H1 (cell line): ENCODE measurements around the gene TMEM255B.

Source experiments
- CEBPB ChIP-seq: IDR thresholded peaks from 2 replicates; pipeline ENCODE4 v1.6.1; 2012; ENCODE audit warnings: low read depth, low read length
- CREB1 ChIP-seq: IDR thresholded peaks from 2 replicates; pipeline ENCODE4 v1.6.1; 2012; ENCODE audit warnings: inconsistent platforms
- EZH2 ChIP-seq: fragments of 200-600 bp; sonication (generic); IDR thresholded peaks from 2 replicates; pipeline ENCODE4 v1.7.1; 2012; ENCODE audit warnings: low read depth, mild to moderate bottlenecking, moderate library complexity, low read length, inconsistent platforms; ENCODE audit not compliant: severe bottlenecking
- GABPA ChIP-seq: IDR thresholded peaks from 2 replicates; pipeline ENCODE4 v1.6.1; 2011; ENCODE audit warnings: mild to moderate bottlenecking, low read length, moderate library complexity, borderline replicate concordance; ENCODE audit not compliant: insufficient read depth
- JUN ChIP-seq: IDR thresholded peaks from 2 replicates; pipeline ENCODE4 v1.6.1; 2011; ENCODE audit warnings: low read depth, mild to moderate bottlenecking, improper control_type of control experiment, low read length
- POLR2A ChIP-seq, 2 experiments: IDR thresholded peaks; 1 replicate in 1 of 2; 2 replicates in 1 of 2; pipeline ENCODE4 v1.6.1; 2011; ENCODE audit warnings: low read depth in 2 of 2, low read length in 2 of 2, mild to moderate bottlenecking in 2 of 2; ENCODE audit errors: control extremely low read depth in 1 of 2
- RXRA ChIP-seq: IDR thresholded peaks from 2 replicates; pipeline ENCODE4 v1.6.1; 2011; ENCODE audit warnings: low read depth, mild to moderate bottlenecking, low read length, moderate library complexity; ENCODE audit not compliant: insufficient read depth
- YY1 ChIP-seq: IDR thresholded peaks from 2 replicates; pipeline ENCODE4 v1.6.1; 2011; ENCODE audit warnings: low read depth, mild to moderate bottlenecking, low read length
- TF ChIP-seq, protein P1 (sequence below), 3 experiments: IDR thresholded peaks; 1 replicate in 2 of 3; 2 replicates in 1 of 3; pipeline versions ENCODE4 v1.5.1 to v1.6.1; 2011; ENCODE audit warnings: low read length in 3 of 3, mild to moderate bottlenecking in 3 of 3, inconsistent platforms in 2 of 3, low read depth in 1 of 3, moderate library complexity in 1 of 3; ENCODE audit not compliant: insufficient read depth in 1 of 3; ENCODE audit errors: control extremely low read depth in 1 of 3
- TF ChIP-seq, protein P2 (sequence below): IDR thresholded peaks from 2 replicates; pipeline ENCODE4 v1.6.1; 2012; ENCODE audit warnings: low read length, inconsistent platforms

DNA sequence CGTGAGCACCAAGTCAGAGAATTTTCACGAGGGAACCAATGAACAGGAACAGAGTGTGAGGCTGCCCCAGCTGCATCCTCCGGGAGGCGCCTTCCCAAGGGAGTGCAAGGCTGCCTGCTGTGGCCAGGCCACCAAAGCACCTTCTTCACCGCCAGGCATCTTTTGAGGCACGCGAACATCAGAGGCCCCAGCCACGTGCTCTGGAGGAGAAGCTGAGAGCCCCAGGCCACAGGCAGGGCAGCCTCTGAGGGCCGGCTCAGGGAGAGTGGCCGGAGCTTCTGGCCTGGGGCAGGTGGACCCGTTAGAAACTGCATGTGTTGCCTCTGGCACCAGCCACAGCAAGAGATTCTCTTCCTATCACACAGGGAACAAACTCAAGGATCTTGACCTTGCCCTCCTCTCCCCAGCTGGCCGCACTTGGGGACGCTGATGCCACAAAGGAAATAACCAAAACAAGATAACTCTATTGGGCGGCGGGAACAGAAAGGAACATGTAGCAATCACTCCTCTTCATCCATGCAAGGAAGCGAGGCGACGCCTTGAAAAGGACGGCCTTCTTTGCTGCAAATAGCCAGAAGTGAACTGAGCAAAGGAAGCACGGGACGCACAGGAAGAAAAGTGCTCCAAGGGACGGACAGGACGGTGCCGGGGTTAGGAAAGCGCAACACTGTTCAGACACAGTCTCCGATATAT is 85.0 kb downstream of the TMEM255B start:
- TF ChIP-seq, protein P1, sequence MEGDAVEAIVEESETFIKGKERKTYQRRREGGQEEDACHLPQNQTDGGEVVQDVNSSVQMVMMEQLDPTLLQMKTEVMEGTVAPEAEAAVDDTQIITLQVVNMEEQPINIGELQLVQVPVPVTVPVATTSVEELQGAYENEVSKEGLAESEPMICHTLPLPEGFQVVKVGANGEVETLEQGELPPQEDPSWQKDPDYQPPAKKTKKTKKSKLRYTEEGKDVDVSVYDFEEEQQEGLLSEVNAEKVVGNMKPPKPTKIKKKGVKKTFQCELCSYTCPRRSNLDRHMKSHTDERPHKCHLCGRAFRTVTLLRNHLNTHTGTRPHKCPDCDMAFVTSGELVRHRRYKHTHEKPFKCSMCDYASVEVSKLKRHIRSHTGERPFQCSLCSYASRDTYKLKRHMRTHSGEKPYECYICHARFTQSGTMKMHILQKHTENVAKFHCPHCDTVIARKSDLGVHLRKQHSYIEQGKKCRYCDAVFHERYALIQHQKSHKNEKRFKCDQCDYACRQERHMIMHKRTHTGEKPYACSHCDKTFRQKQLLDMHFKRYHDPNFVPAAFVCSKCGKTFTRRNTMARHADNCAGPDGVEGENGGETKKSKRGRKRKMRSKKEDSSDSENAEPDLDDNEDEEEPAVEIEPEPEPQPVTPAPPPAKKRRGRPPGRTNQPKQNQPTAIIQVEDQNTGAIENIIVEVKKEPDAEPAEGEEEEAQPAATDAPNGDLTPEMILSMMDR (IDR thresholded peaks at IDR 0.05; ENCODE audit: control extremely low read depth in 1 of 3, insufficient read depth in 1 of 3, low read depth in 1 of 3, low read length in 3 of 3): peak in 2 of 3 experiments; percentile 33 to 52; a peak in 2 of 4 replicates
- TF ChIP-seq JUN: no peak
- no peak for TF ChIP-seq RXRA
- no peak for TF ChIP-seq YY1
- no peak for TF ChIP-seq POLR2A (IDR thresholded peaks at IDR 0.05; ENCODE audit: control extremely low read depth in 1 of 2, low read depth in 2 of 2, low read length in 2 of 2)
- no peak for TF ChIP-seq GABPA
- no peak for TF ChIP-seq EZH2
- TF ChIP-seq, protein P2, sequence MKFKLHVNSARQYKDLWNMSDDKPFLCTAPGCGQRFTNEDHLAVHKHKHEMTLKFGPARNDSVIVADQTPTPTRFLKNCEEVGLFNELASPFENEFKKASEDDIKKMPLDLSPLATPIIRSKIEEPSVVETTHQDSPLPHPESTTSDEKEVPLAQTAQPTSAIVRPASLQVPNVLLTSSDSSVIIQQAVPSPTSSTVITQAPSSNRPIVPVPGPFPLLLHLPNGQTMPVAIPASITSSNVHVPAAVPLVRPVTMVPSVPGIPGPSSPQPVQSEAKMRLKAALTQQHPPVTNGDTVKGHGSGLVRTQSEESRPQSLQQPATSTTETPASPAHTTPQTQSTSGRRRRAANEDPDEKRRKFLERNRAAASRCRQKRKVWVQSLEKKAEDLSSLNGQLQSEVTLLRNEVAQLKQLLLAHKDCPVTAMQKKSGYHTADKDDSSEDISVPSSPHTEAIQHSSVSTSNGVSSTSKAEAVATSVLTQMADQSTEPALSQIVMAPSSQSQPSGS: no peak
- no peak for TF ChIP-seq CREB1
- TF ChIP-seq CEBPB: no peak
